ENCODE measurements around the gene BABAM1.
A peak's percentile ranks its signal among the peaks of the same experiment; 100 is the strongest.

BABAM1 gene

GRCh38 chr19:17305216-17305516 is 37.9 kb downstream of the BABAM1 start:
- peak overlapping the region; percentile 97 for H3K27ac ChIP-seq
- TF ChIP-seq CTCF (IDR thresholded peaks at IDR 0.05) (no peak), ZFX (IDR thresholded peaks at IDR 0.05; ENCODE audit: borderline replicate concordance) (no peak)

DNA sequence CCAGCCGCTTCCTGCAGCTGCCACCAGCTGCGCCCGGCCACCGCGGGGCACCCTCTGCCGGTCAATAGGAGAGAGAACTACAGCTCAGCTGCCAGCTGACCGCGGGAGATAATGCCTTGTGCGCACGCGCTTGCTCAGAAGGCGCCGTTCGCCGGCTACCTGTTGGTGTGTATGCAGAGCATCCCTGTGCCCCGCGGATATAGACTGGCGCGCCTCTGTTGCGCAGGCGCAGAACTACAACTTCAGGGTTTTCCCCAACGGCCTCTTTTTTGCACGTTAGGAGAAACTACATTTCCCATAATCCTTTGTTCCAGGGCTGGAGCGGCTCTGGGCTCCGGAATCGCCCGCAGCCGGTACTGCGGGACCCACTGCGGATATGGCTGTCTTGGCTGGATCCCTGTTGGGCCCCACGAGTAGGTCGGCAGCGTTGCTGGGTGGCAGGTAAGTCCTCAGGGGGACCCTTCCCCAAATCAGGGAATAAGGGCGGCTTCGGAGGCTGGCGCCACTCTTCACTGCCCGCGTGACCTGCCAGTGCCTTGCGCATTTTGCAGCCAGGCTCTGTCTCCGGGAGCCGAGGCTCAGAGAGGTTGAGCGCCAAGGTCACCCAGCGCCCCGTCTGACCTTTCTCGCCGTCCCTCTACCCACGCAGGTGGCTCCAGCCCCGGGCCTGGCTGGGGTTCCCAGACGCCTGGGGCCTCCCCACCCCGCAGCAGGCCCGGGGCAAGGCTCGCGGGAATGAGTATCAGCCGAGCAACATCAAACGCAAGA is 38.5 kb downstream of the BABAM1 start, which contains the start of gene MRPL34:
MRPL34 (plus strand) TSS at position 356 of the 768 bp plus-strand sequence; CDS start at position 377, 21 bp downstream.
- no peak for TF ChIP-seq ZFX (IDR thresholded peaks at IDR 0.05; ENCODE audit: borderline replicate concordance)
- peak; percentile 95 for TF ChIP-seq CTCF (IDR thresholded peaks at IDR 0.05)
- peak within 1 kb of the TSS; percentile 97 for H3K27ac ChIP-seq

DNA sequence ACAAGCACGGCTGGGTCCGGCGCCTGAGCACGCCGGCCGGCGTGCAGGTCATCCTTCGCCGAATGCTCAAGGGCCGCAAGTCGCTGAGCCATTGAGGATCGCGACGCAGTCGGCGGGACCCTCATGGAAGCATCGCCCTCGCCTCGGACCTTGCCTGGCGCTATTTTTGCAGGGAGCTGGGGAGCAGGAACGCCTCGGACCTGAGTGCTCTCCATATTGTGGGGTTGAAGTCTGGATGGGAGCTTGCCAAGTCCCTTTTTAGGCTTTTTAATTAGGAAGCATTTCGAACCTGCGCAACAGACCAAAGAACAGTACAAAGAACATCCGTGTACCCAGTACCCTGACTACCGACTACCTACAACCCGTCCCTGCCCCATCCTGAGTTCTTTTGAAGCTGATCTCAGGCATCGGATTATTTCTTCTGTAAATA is 39.1 kb downstream of the BABAM1 start:
- TF ChIP-seq CTCF (IDR thresholded peaks at IDR 0.05) (no peak), ZFX (IDR thresholded peaks at IDR 0.05; ENCODE audit: borderline replicate concordance) (no peak)
- H3K27ac ChIP-seq, result peak overlapping the region; percentile 97

DNA sequence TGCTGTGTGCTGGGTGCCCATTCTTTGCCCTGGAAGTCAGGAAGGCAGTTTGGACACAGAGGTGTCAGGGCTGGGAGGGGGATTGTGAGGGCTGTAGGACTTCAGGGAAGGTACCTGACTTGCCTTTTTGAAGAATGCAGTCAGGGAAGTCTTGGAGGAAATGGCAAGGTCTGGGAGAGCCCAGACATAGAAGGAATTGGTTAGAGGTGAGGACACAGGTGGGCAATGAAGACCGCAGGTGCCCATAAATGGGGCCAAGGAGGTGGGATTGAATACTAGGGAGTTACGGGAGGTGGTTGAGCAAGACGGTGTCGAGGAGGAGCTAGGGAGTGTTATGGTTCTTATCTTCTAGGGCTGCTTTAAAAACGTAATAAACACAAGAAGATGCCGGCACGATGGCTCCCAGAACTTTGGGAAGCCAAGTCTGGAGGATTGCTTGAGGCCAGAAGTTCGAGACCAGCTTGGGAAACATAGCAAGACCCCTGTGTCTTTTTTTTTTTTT is 40.7 kb downstream of the BABAM1 start:
- H3K27ac ChIP-seq, result 0 out of 2 replicates have a peak overlapping the region, but pooled peaks have one; percentile 22
- TF ChIP-seq CTCF (IDR thresholded peaks at IDR 0.05) (no peak), ZFX (IDR thresholded peaks at IDR 0.05; ENCODE audit: borderline replicate concordance) (no peak)

DNA sequence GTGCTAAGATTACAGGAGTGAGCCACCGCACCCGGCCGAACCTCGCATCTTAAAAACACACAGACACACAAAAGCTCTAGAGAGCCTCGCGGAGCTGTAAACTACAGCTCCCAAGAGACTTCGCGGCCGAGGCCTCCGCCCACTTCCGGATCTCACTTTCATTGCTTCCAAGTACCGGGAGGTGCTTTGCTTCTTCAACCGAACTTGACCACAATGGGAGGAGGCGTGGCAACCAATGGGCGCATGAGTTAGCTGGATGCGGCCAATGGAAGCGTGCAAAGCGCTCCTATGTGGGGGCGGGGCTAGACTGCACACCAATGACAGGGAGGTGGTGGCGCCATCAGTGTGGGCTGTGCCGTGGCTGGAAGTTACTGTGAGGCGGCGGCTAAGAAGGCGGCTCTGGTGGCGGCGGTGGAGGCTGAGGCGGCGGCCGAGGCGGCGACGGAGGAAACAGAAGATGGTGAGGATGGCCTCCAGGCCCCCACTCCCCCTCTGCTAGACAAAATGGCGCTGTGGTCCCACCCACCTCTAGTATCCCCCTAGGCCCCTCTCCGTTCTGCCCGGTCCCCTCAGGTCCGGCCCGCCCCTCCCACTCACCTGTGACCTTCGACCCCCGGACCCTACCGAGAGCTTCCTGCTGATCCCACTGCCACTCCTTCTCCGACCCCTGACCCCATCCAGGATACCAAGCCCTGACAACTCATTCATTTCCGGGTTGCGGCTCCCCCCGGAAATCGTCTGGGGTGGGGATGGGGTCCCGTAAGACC is 42.1 kb downstream of the BABAM1 start, which contains the start of gene DDA1:
DDA1 (plus strand) TSS at position 366 of the 767 bp plus-strand sequence; CDS start at position 458, 92 bp downstream.
- no peak for TF ChIP-seq ZFX (IDR thresholded peaks at IDR 0.05; ENCODE audit: borderline replicate concordance)
- no peak for TF ChIP-seq CTCF (IDR thresholded peaks at IDR 0.05)
- peak within 1 kb of the TSS; percentile 74 for H3K27ac ChIP-seq

DNA sequence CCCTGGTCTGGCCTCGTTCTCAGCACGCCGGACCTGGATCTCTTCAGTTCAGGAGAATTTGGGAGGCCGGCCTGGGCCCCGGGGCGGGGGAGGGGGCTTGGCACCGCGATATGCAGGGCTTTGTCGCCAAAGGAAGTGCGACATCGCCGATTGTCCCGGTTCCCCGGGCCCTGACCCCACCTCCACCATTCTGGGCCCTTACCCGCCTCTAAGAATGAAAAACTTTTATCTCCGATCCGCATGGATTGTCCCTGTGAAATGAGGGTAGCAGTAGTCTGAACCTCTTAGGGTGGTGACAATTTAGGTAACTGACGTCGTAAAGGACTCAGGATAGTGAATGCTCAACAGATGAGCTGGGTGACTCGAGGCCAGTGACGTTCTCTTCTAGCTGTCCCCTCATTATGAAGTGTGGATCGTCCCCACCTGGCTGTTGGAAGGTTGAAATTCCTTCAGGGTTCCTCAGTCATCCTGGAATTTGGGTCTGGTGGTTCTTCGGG is 42.8 kb downstream of the BABAM1 start:
- peak overlapping the region; percentile 74 for H3K27ac ChIP-seq
- no peak for TF ChIP-seq ZFX (IDR thresholded peaks at IDR 0.05; ENCODE audit: borderline replicate concordance)
- no peak for TF ChIP-seq CTCF (IDR thresholded peaks at IDR 0.05)
